Measurements from ENCODE around the gene RHBDD3.

The RHBDD3 gene

DNA sequence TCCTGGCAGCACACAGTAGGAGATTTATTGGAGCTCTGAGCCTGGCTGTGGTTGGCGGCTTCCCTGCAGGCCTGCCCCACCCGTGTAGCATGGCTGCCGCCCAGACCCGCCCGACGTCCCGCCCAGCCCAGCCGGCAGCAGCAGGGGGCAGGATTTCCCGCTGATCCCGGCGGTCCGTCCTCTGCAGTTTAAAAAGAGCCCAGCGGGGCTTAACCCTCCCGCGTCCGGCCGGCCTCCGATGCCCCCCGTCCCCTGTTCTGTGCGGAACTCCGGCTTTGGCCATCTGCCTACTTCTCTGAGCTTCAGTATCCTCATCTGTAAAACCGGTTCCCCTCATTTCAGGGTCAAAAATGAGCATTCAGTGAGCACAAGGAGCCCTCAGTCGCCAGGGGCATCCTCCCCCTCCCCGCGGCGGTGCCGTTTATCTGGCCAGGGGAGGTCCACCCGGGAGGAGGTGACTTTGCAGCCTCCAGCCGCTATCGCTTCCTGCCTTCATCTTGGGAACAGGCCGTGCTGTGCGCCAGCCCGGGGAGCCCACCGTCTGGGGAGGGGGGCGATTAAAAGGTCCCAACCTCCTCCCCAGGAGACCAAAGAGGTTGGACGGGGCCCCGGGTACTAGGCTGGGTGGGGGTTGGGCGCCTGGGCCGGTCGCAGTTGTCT, 38.5 kb upstream of the RHBDD3 start, which contains the start of gene GAS2L1:
Gene GAS2L1 (plus strand): TSS at position 476 of the 660 bp plus-strand sequence. CDS start 1,456 bp downstream, outside the sequence.
- peak; percentile 62 for DNase-seq

- DNase-seq, result no peak
Measured at GRCh38 chr22:29305836-29306174, 38.0 kb upstream of the RHBDD3 start.

DNA sequence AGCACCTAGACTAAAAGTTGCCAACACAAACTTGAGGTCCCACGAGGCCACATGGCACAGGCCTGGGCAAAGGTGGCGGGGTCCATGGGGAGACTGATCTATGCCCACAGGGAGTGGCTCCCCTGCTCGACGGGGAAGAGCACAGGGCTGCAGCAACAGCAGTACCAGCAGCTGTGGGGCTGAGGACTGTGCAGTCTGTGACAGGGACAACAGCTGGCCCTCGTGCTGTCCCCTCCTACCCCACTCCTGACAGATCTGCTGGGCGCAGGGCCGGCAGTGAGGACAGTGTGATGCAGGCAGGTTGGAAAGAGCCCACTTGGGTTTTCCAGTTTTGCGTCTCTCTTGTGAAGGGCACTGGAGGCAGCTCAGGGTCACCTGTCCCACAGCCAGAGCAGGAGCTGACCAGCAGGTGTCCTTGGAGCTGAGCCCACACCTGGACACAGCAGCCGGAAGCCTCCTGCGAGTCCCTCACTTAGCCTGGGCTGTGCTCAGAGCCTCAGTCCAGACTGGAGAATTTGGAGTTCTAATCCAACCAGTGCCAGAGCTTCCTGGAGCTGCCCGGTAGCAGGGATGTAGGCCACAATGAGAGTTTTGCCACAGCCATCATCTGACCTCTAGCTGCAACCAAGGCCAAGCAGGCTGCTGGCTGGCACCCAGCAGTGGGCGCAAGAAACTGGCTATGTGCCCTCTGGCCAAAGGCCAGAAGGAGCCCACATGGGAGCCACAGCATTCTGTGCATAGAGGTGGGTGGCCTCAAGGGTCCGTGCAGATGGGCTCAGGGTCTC, 35.1 kb upstream of the RHBDD3 start:
- no peak for DNase-seq

DNA sequence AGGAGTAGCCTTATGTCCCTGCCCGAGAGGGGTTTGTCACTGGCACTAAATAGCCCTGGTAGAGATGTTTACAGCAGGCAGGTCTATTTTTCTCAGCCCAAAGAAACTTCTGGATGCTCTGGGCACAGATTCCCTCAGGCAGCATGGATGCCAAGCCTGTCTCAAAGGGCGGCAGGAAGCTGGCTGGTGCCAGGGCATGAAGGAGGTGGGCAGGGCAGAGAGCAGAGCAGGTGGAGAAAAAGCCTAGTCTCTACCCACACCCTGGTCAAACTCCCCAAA, 34.6 kb upstream of the RHBDD3 start:
- DNase-seq, result no peak

DNA sequence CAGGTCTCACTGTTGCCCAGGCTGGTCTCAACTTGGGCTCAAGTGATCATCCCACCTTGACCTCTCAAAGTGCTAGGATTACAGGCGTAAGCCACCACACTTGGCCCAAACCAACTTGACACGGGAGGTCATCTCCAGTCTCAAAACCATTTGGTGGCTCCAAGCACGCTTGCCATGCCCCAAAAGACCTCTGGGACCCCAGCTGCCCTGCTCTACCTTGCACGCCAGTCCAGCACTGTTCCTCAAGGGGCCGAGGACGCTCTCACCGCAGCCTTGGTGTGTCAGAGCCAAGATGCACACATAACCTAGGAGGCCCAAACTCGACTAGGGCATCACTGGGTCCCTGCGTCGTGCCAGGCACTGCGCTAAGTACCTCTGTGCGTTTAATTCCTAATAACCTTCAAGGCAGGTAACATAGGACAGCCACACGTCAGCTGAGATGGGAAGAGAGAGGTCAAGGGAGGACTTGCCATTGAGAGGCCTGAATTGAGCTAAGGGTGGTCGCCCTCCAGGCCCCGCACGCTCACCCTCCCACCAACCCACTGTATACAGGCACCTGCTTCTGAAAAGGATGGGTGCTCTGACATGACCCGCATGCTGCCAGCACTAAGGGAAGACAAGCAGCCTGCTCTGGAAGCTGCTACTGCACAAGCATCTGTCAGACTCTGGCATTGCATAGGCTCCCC, 34.1 kb upstream of the RHBDD3 start:
- no peak for DNase-seq

- DNase-seq, result no peak
Measured at GRCh38 chr22:29300807-29301601, 33.2 kb upstream of the RHBDD3 start.

- no peak for DNase-seq
Measured at GRCh38 chr22:29300467-29300806, 32.7 kb upstream of the RHBDD3 start.

DNA sequence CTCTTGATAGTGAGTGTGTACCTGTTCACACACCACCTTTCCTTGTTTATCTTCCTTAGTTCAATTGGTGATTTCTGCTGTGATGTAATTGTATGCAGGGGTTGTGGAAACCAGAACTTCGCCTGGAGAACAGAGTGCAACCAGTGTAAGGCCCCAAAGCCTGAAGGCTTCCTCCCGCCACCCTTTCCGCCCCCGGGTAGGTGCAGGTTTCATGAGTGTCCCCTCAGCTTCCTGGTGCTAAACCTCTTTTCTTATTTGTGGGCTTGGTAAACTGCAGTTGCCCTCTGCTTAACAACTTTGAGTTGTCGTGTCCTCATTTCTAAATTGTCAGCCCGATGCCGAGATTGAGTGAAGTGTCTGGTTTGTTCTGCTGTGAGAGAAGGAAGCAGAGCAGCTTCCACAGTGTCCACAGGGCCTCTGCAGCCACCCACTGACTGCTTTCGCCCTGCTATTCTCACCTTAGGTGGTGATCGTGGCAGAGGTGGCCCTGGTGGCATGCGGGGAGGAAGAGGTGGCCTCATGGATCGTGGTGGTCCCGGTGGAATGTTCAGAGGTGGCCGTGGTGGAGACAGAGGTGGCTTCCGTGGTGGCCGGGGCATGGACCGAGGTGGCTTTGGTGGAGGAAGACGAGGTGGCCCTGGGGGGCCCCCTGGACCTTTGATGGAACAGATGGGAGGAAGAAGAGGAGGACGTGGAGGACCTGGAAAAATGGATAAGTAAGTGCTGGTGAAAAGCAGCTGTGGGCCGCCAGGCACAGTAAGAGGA, 31.5 kb upstream of the RHBDD3 start:
- DNase-seq, result no peak

- DNase-seq, result no peak
Measured at GRCh38 chr22:29298641-29299040, 30.9 kb upstream of the RHBDD3 start.

GRCh38 chr22:29292379-29292778, 24.6 kb upstream of the RHBDD3 start:
- DNase-seq, result no peak

GRCh38 chr22:29291215-29291614, 23.4 kb upstream of the RHBDD3 start:
- no peak for DNase-seq

DNA sequence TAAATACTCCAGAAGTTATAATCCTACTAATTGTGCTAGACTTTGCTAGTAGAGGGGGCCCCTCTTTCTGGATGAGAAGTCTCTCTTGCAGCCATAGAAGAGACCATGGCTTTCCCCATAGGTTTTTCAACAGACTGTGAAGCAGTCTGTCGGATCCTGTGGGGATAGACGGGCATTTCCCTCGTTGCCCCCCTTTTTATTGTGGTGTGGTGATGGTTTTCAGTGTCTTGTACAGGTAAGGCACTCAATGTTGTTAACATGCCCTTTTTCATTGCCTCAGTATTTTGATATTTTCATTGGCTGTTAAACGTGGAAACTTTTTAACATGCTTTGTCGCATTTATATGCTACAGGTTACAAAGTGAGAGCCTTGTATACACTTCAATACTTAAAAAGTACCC, 22.3 kb upstream of the RHBDD3 start:
- DNase-seq, result no peak

DNA sequence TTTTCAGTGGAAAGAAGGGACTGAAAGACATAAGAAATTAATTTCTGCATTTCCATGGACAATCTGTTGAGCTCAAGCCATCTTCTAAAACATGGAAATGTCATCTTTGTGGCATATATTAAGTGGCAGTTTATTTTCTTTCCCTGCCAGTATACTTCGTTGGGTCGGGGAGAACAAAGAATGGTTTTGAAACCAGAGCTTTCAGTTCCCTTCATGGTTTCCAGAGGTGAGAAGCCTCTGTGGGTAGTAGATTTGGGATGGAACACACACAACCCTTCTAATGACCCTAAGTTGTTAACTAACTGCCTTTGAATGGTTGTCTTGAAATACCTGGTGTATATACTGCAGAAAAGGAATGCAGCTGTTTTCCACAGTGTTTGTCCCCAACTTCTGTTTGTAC, 21.1 kb upstream of the RHBDD3 start:
- no peak for DNase-seq

DNA sequence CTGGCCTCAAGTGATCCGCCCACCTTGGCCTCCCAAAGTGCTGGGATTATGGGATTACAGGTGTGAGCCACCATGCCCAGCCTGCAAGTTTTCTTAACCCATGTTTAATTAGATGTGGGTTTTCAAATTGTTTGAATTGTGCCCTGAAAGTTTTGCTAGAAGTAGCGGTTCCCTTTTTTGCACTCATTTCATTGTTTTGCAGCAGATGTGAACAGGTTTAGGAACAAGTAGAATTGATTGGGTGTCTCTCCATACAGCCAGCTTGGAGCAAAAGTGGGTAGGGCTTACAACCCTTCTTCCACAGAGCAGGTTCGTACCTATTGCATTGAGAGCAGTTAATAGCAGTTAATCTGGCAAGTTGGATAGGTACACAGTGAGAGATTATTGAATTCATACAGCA, 16.4 kb upstream of the RHBDD3 start:
- DNase-seq, result no peak

- no peak for DNase-seq
Measured at GRCh38 chr22:29277927-29278326, 10.1 kb upstream of the RHBDD3 start.

DNA sequence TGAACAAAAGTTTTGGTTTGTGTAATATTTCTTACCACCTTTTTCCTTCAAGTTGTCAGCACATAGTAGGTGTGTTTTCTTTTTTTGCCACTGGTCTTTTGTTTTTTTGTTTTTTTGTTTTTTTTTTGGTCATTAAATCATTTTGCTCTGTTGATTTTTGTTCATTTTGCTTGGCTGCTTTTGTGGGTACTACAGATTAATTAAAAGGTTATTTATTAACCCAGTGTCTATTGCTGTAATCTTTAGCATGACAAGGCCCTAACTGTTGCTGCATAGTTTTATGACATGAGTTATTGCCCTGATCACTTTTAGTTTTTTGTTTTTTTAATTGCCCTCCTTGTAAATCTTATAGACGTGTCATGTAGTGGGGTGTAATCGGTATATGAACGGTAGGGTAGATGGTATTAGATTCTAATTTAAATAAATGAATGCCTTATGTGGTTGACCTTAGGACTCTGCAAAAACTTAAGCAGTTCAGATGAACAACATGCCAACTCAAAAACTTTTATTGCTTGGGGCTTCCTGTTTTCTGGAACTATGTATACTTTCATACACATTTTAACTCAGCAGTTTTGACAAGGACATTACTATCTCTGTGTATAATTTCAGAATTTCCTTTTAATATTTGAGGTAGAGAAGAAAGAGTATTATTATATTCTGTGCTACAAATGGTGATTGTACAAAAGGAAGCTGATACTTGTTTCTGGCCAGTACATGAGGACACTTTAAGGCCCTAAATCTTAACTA, 8.2 kb upstream of the RHBDD3 start:
- no peak for DNase-seq

DNA sequence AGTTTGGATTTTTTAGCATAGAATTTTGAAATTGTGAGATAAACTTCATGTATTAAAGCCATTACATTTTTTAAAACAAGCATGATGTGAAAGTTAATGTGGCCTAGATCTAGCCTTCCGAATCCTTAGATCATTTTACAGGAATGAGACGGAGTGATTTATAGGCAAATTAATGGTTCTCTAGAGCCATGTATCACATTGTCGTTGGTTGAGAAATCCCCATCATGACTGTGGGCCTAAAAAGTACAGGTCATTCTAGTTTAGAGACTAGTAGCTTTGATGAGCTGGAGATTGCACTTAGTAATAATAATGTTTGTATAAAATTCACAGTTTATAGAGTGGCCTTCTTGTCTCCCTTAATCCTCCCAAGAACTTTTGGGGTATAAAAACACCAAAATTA, 7.4 kb upstream of the RHBDD3 start:
- DNase-seq, result no peak

- no peak for DNase-seq
Measured at GRCh38 chr22:29272624-29273023, 4.8 kb upstream of the RHBDD3 start.

GRCh38 chr22:29270475-29271271, 2.9 kb upstream of the RHBDD3 start:
- no peak for DNase-seq

GRCh38 chr22:29269731-29270474, 2.1 kb upstream of the RHBDD3 start:
- DNase-seq, result no peak

DNA sequence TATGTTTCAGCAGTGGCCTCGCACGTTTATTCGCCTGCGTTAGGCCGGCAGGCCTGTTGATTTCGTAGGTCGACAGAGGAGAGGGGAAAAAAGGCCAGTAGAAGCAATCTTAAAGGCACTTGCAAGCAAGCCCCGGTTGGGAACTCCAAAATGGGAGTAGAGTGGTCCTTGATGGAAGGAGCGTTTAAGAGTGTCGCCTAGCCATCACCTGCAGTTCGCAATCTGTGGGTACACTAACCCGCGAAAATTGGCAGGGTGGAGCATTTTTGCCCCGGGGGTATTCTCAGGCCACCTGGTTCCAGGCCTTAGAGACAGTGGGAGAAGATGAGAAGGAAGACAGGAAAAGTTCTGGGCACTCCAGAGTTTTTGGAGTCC, 1.4 kb upstream of the RHBDD3 start:
- DNase-seq, result peak; percentile 17

All from NCI-H1105 treated with DMSO at 0.1 percent for 48 hours (cell line).